HG02973 (cell line): ENCODE results near the gene ZNF747.

ENCODE experiments used
- ATAC-seq: cut with Tn5 transposase; IDR thresholded peaks from one replicate; pipeline ENCODE4 v1.9.1; 2021; ENCODE audit warnings: moderate library complexity; ENCODE audit not compliant: unreplicated experiment

Gene ZNF747

DNA sequence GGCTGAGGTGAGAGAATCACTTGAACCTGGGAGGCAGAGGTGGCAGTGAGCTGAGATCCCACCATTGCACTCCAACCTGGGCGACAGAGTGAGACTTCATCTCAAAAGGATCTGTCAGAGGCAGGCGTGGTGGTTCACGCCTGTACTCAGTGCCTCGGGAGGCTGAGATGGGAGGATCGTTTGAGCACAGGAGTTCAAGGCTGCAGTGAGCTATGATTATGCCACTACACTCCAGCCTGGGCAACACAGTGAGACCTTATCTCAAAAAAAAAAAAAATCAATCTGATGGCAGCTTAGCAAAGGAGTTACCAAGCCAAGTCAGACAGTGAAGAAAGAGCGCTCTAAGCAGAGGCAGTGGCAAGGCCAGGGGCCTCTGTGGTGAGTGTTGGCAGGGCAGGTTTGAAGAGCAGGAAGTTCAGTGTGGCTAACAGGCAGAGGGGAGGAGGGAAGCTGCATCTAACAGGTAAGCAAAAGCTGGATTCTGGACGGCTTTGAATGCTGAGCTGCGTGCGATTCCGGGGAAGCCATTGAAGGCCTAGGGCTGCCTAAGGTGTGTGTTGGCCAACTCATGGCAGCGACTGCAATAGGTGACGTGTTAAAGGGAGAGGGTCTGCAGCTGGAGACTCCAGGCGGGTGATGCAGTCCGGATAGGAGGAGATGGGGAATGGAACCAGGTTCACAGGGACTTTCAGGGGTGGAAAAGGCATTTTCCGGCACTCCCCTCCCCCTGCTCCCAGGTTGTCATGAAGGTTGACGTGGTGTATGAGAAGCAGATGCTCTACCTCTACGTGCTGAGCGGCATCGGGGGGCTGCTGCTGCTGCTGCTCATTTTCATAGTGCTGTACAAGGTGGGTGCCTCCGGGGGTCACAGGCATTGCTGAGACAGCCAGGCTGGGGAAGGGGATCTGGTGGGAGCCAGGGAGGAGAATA is 15.3 kb downstream of the ZNF747 start:
- no peak for ATAC-seq

GRCh38 chr16:30518552-30518951 is 16.1 kb downstream of the ZNF747 start:
- ATAC-seq: no peak

DNA sequence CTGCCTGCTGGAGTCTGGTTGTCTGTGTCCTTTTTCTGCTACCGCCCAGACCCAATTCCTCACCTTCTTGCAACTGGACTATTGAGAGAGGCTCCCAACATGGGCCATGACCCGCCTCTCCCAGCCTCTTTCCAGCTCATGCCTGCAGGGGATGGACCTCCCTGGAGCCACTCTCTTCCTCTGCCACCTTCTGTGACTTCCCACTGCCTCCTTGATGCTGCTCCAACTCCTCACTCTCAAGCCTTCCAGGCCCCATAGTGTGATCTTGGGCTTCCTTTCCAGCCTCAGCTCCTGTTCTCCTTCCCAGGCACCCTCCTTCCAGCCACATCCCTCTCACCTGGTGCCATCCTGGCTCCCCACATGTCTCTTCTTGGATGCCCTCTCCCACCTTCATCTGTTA is 19.4 kb downstream of the ZNF747 start:
- ATAC-seq: no peak

- no peak for ATAC-seq
These were observed 23.1 kb downstream of the ZNF747 start for GRCh38 chr16:30511509-30511908.

- no peak for ATAC-seq
These were observed 24.2 kb downstream of the ZNF747 start for GRCh38 chr16:30510376-30510938.

GRCh38 chr16:30509081-30509765 is 25.4 kb downstream of the ZNF747 start:
- ATAC-seq: no peak

DNA sequence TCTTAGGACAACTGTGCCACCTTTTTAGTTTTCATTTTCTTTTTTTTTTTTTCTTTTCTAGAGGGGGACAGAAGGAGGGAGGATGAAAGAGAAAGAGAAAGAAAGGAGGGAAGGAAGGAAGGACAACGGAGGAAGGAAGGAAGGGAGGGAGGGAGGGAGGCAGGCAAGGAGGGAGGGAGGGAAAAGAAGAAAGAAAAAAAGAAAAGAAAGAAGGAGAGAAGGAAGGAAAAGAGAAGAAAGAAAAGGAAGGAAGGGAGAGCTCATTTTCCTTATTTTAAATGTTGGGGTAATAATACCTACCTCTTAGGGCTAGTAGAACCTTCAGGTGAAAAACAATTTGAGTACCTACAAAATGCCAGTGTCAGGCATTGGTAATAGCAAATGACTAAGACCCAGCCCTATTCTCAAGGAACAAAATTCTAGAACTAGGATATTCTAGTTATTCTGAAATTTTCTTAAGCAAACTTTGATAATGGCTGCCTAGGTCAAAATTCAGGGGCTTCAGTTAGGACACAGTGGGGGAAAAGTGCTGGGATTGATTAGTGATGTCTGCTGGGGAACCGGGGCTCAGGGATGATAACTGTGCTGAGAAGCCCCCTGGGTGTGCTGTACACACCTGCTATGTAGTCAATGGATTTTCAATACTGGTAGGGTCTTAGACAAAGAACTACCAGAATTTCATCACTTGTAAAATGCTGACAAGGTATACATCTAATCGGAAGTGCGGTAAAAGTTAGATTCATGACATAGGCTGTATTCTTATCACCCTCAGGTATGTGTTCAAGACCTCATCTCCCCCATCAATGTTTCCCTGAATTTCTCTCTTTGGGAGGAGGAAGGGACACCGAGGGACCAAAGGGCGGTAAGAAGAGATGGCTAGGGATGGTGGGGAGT is 31.0 kb downstream of the ZNF747 start:
- ATAC-seq: no peak

DNA sequence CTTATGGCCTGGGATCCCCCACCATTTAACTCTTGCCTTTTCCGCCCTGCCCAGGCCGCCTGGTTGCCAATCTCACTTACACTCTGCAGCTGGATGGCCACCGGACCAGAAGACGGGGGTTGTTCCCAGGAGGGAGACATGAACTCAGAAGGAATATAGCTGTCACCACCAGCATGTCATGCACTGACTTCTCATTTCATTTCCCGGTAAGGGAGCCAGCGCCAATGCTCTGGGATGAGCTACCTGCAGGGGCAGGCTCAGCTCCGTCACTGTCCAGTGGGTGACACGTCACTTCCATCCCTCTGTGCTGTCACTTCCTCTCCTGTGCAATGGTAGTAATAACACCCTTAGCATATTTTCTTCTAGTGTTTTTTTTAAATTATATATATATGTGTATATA is 35.4 kb downstream of the ZNF747 start:
- ATAC-seq: no peak

- ATAC-seq: no peak
These were observed 39.9 kb downstream of the ZNF747 start for GRCh38 chr16:30494709-30495108.

GRCh38 chr16:30493941-30494488 is 40.6 kb downstream of the ZNF747 start:
- ATAC-seq: no peak

- ATAC-seq: no peak
These were observed 42.8 kb downstream of the ZNF747 start for GRCh38 chr16:30491744-30492308.

DNA sequence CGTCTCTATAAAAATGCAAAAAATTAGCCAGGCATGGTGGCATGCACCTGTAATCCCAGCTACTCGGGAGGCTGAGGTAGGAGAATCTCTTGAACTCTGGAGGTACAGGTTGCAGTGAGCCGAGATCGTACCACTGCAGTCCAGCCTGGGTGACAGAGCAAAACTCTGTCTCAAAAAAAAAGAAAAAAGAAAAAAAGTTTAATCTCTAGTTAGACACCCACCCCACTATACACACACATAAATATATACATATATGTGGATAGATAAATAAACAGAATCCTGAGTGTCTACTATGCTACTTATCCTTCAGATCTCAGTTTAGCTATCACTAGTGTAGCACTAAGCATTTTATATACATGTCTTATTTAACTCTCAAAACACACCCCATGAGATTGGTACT is 43.4 kb downstream of the ZNF747 start:
- no peak for ATAC-seq

- ATAC-seq: no peak
These were observed 44.4 kb downstream of the ZNF747 start for GRCh38 chr16:30490210-30490609.

DNA sequence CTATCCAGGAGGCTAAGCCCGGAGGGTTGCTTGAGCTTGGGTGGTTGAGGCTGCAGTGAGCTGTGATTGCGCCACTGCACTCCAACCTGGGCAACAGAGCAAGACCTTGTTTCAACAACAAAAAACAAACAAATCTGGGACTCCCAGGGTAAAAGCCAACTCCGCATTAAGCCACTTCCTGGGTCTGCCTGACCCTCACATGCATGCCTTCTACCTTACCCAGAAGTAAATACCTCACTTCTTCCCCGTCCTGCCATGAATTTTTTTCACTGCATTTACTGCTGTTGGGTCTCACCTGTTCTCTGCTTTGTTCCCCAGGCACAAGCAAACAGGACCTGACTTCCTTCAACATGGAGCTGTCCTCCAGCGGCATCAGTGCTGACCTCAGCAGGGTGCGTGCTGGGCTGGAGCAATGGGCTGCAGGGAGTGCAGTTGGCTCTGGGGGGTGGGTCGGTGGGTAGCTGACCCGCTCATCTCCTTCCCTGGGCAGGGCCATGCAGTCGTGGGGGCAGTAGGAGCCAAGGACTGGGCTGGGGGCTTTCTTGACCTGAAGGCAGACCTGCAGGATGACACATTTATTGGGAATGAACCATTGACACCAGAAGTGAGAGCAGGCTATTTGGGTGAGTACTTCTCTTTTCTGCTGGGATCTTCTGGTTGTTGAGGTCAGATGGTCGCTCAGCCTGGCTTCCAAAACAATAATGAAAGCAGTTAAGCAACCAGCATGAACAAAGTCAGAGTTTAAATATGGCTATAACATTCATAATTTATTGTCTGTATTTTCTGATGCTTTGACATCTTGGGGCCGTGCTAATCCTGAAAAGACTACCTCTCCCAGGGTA is 45.7 kb downstream of the ZNF747 start:
- ATAC-seq: no peak

- no peak for ATAC-seq
These were observed 48.7 kb downstream of the ZNF747 start for GRCh38 chr16:30485818-30486436.

DNA sequence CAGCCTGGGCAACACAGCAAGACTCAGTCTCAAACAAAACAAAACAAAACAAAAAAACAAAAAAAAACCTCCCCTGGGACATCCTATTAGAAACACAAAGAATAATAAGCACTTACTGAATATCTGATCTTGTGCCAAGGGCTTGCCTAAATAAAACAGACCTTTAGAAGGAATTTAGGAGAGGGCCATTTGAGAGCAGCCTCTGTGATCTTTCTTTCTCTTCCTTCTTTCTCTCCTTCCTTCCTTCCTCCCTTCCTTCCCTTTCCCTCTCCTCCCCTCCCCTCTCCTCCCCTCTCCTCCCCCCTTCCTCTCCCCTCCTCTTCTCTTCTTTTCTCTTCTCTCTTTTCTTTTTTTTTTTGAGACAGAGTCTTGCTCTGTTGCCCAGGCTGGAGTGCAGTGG is 49.8 kb downstream of the ZNF747 start:
- ATAC-seq: no peak

DNA sequence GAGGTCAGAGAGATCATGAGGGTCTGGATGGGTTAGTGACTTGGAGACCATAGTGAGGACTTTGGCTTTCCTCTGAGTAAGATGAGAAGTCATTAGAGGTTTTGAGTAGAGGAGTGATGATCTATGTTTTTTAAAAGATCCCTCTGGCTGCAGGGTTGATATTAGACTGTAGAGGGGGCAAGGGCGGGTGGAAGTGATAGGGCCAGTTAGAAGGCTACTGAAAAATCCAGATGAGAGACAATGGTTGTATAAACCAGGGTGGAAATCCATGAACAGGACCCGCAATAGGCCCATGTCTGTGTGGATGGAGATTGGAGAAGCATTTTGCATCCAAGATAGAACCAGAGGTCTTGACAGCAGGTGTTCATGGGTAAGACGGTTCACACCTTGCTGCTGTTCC is 52.3 kb downstream of the ZNF747 start:
- ATAC-seq: no peak

DNA sequence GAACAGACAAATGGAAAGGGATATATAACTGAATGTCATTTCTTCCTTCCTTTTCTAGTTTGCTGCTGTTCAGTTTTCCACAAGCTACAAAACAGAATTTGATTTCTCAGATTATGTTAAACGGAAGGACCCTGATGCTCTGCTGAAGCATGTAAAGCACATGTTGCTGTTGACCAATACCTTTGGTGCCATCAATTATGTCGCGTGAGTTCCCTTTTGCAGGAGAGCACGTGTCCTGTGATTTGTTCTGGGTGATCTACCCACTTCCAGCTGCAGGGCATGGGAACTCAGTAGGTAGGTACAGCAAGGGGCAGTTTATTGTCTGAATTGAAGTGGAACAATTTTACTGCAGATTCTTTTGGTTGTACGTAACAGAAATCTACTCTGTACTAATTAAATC is 53.3 kb downstream of the ZNF747 start:
- ATAC-seq: no peak
